Mesenchymal stem cell (in vitro differentiated cells and primary cell): ENCODE measurements around the gene NIT1.

Source experiments
- DNase-seq: peaks from one replicate; pipeline ENCODE4 v3.0.0-alpha.2; 2013
- H2AFZ ChIP-seq: one replicate; pipeline ENCODE4 v1.6.1; 2013; ENCODE audit warnings: low read depth, mild to moderate bottlenecking, control low read depth, inconsistent platforms, low read length, moderate library complexity
- H2AK5ac ChIP-seq: 2 replicates; pipeline ENCODE4 v1.6.1; 2013; ENCODE audit warnings: low read length, moderate library complexity, mild to moderate bottlenecking, inconsistent platforms; ENCODE audit not compliant: severe bottlenecking
- H2BK120ac ChIP-seq: one replicate; pipeline ENCODE4 v1.6.1; 2013; ENCODE audit warnings: low read depth, mild to moderate bottlenecking, inconsistent platforms, low read length, moderate library complexity
- H2BK12ac ChIP-seq, 2 experiments: one replicate each; pipeline ENCODE4 v1.6.1; 2013; ENCODE audit warnings: inconsistent platforms in 2 of 2, low read length in 2 of 2, mild to moderate bottlenecking in 2 of 2, moderate library complexity in 2 of 2, control low read depth in 1 of 2
- H2BK15ac ChIP-seq: one replicate; pipeline ENCODE4 v1.6.1; 2013; ENCODE audit warnings: mild to moderate bottlenecking, low read depth, inconsistent platforms; ENCODE audit not compliant: poor library complexity, severe bottlenecking
- H2BK5ac ChIP-seq: 2 replicates; pipeline ENCODE4 v1.6.1; 2013; ENCODE audit warnings: low read depth, mild to moderate bottlenecking, low read length, control low read depth, inconsistent platforms; ENCODE audit not compliant: poor library complexity, severe bottlenecking
- H3K14ac ChIP-seq, 2 experiments: one replicate each; pipeline ENCODE4 v1.6.1; 2013; ENCODE audit warnings: inconsistent platforms in 2 of 2, low read length in 2 of 2, control low read depth in 1 of 2, mild to moderate bottlenecking in 1 of 2, moderate library complexity in 1 of 2
- H3K18ac ChIP-seq, 2 experiments: one replicate each; pipeline ENCODE4 v1.6.1; 2013; ENCODE audit warnings: inconsistent platforms in 2 of 2, low read length in 2 of 2, control low read depth in 1 of 2, low read depth in 1 of 2, mild to moderate bottlenecking in 1 of 2
- H3K23ac ChIP-seq, 2 experiments: one replicate each; pipeline ENCODE4 v1.6.1; 2013; ENCODE audit warnings: inconsistent platforms in 2 of 2, low read length in 2 of 2, mild to moderate bottlenecking in 2 of 2, moderate library complexity in 2 of 2, control low read depth in 1 of 2
- H3K27ac ChIP-seq: 2 replicates; pipeline ENCODE4 v1.5.1; 2013; ENCODE audit warnings: mild to moderate bottlenecking, moderate library complexity, low read length, control low read depth, inconsistent platforms; ENCODE audit not compliant: poor library complexity, severe bottlenecking
- H3K27me3 ChIP-seq, 2 experiments: 2 replicates each; pipeline versions ENCODE4 v1.6.1 to v1.7.0; 2013; ENCODE audit warnings: low read length in 2 of 2, mild to moderate bottlenecking in 2 of 2, moderate library complexity in 2 of 2, control low read depth in 1 of 2, inconsistent platforms in 1 of 2; ENCODE audit not compliant: control insufficient read depth in 1 of 2, insufficient read depth in 1 of 2
- H3K36me3 ChIP-seq, 2 experiments: 2 replicates each; pipeline versions ENCODE4 v1.6.1 to v1.7.0; 2013; ENCODE audit warnings: low read length in 2 of 2, control low read depth in 1 of 2, inconsistent platforms in 1 of 2, low read depth in 1 of 2, mild to moderate bottlenecking in 1 of 2; ENCODE audit not compliant: insufficient read depth in 2 of 2, control insufficient read depth in 1 of 2
- H3K4ac ChIP-seq, 2 experiments: one replicate each; pipeline ENCODE4 v1.6.1; 2013; ENCODE audit warnings: inconsistent platforms in 2 of 2, low read length in 2 of 2, mild to moderate bottlenecking in 2 of 2, moderate library complexity in 2 of 2, control low read depth in 1 of 2, low read depth in 1 of 2
- H3K4me1 ChIP-seq: 2 replicates; pipeline ENCODE4 v1.6.1; 2013; ENCODE audit warnings: low read depth, low read length, control low read depth; ENCODE audit not compliant: control insufficient read depth, insufficient read depth
- H3K4me2 ChIP-seq: 2 replicates; pipeline ENCODE4 v1.6.1; 2013; ENCODE audit warnings: low read length, mild to moderate bottlenecking, inconsistent platforms; ENCODE audit not compliant: poor library complexity, severe bottlenecking
- H3K4me3 ChIP-seq, 2 experiments: 2 replicates each; pipeline versions ENCODE4 v1.5.1 to v1.7.0; 2013; ENCODE audit warnings: low read length in 2 of 2, mild to moderate bottlenecking in 2 of 2, control low read depth in 1 of 2, low read depth in 1 of 2; ENCODE audit not compliant: insufficient read depth in 1 of 2
- H3K79me1 ChIP-seq: replicated peaks from 2 replicates; pipeline ENCODE4 v1.6.1; 2013; ENCODE audit warnings: mild to moderate bottlenecking, control low read depth, low read length, inconsistent platforms; ENCODE audit not compliant: poor library complexity, severe bottlenecking
- H3K9ac ChIP-seq: 2 replicates; pipeline ENCODE4 v1.7.0; 2013; ENCODE audit warnings: mild to moderate bottlenecking, low read length, moderate library complexity
- H3K9me3 ChIP-seq: 2 replicates; pipeline ENCODE4 v1.7.0; 2013; ENCODE audit warnings: mild to moderate bottlenecking, low read length; ENCODE audit not compliant: control insufficient read depth
- H4K8ac ChIP-seq: one replicate; pipeline ENCODE4 v1.6.1; 2013; ENCODE audit warnings: inconsistent platforms, mild to moderate bottlenecking, low read length, moderate library complexity
- H4K91ac ChIP-seq: one replicate; pipeline ENCODE4 v1.6.1; 2013; ENCODE audit warnings: mild to moderate bottlenecking, low read length, inconsistent platforms
- WGBS: methylation state at CpG from one replicate; pipeline ENCODE4 v1.1.7; 2013; ENCODE audit warnings: mixed read lengths; 5-methylcytosine and 5-hydroxymethylcytosine counted together

Gene NIT1

DNA sequence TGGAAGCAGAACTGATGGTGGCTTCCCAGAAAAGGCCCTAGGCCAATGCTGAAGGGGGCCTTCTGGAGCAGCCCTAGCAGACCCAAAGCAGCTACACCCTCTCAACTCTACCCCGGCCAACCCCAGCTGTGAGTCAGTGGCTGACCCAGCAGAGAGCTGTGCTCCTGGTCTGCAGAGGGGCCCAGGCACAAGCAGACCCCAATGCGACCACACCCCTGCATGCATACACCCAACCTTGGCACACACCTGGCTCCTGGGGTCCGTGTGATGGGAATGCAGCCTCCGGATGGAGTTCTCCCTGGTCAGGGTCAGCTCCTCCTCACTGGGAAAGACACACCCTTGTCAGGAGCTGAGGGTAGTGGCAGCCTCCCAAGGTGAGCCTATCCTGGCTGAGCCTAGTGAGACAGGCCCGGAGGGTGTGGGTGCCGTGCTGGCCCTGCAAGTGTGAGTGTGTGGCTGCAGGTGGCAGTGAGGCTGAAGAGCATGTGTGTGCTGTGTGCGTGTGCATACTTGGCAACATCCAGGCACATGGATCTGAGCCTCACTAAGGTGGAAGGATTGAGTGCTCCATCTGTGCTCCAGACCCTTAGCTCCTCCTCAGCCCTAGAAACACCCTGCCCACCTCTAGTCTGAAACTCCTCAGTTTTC lies 44.3 kb upstream of the NIT1 start:
- peak overlapping the region in 1 of 2 experiments; percentile 11 for H2BK12ac ChIP-seq
- no peak overlapping the region for H2BK15ac ChIP-seq
- peak overlapping the region; percentile 3 for H4K91ac ChIP-seq
- H2BK5ac ChIP-seq = no peak overlapping the region
- no peak overlapping the region for H3K14ac ChIP-seq
- no peak overlapping the region for H3K18ac ChIP-seq
- H3K36me3 ChIP-seq = no peaks in the 10 kb centered on the region
- H3K9ac ChIP-seq = no peak overlapping the region
- H3K23ac ChIP-seq = no peak overlapping the region
- no peaks in the 10 kb centered on the region for H3K4me1 ChIP-seq
- H3K27ac ChIP-seq = no peak overlapping the region
- H2BK120ac ChIP-seq = no peak overlapping the region
- no peak overlapping the region for H2AK5ac ChIP-seq
- peak overlapping the region; percentile 32 for H4K8ac ChIP-seq
- H3K9me3 ChIP-seq = no peaks in the 10 kb centered on the region
- no peak for DNase-seq
- WGBS = 71% methylated on average over 7 of the region's 7 CpGs
- no peaks in the 10 kb centered on the region for H3K79me1 ChIP-seq
- H3K4ac ChIP-seq = no peak overlapping the region
- H2AFZ ChIP-seq = no peak overlapping the region
- H3K4me3 ChIP-seq = no peak overlapping the region
- no peak overlapping the region for H3K4me2 ChIP-seq
- no peaks in the 10 kb centered on the region for H3K27me3 ChIP-seq

DNA sequence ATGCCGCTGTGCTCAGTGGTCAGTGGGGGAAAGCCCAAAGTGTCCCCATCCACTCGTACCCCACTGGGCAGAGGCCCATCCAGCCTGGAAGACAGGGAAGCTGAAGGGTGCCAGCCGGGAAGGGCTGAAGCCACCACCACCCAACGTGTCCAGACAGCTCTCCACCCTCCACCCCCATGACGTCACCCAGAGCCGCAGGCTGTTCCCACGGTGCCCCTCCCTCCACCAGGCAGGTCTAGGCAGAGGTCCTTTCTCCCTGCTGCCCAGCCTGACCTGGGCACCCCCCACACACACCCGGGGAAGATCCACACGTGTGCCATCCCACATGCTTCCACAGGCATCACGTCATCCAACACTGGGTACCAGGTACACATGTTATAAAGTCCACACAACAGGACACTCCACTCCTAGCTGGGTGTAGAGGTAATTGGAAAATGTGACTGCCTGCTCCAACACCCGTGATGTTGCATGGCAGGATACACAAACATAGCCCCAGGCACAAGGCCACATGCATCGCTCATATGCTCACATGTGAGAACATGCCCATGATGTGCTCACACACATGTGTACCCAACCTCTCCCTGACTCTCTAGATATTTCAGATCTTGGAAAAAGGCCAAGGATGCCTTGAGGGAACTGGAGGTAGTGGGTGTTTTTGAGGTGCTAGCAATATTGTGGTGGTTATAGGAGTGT lies 43.1 kb upstream of the NIT1 start:
- H3K4me1 ChIP-seq = no peaks in the 10 kb centered on the region
- H3K4ac ChIP-seq = peak overlapping the region in 1 of 2 experiments; percentile 27
- H2AK5ac ChIP-seq = no peak overlapping the region
- H3K4me3 ChIP-seq = peak overlapping the region in 1 of 2 experiments; percentile 11
- H4K8ac ChIP-seq = no peak overlapping the region
- no peak overlapping the region for H2BK12ac ChIP-seq
- no peaks in the 10 kb centered on the region for H3K36me3 ChIP-seq
- no peak overlapping the region for H3K4me2 ChIP-seq
- no peaks in the 10 kb centered on the region for H3K27me3 ChIP-seq
- peak overlapping the region; percentile 67 for H4K91ac ChIP-seq
- DNase-seq = no peak
- no peaks in the 10 kb centered on the region for H3K9me3 ChIP-seq
- no peaks in the 10 kb centered on the region for H3K79me1 ChIP-seq
- WGBS = 87% methylated on average over 10 of the region's 12 CpGs
- no peak overlapping the region for H3K27ac ChIP-seq
- H3K9ac ChIP-seq = no peak overlapping the region
- no peak overlapping the region for H2BK15ac ChIP-seq
- no peak overlapping the region for H3K18ac ChIP-seq
- peak overlapping the region in 1 of 2 experiments; percentile 41 for H3K14ac ChIP-seq
- H2AFZ ChIP-seq = no peak overlapping the region
- no peak overlapping the region for H3K23ac ChIP-seq
- H2BK120ac ChIP-seq = no peak overlapping the region
- H2BK5ac ChIP-seq = no peak overlapping the region

DNA sequence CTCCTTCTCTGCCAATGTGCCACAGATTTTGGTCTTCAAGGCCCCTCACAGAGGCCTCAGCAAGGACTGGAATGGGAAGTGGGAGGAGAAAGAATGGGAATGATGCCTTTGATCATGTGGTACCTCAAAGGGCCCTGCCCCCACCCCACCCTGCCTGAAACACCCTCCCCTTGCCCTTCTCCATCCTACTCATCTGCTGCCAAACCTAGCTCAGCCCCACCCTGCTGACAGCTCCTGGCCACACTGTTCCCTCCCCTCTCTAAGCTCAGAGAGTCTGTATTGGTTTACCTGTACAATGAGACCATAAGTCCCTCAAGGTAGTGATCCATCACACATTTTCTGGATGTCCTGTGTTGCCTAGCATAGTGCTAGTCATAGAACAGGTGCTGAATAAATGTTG lies 41.5 kb upstream of the NIT1 start:
- no peaks in the 10 kb centered on the region for H3K79me1 ChIP-seq
- H2AFZ ChIP-seq = no peak overlapping the region
- no peak overlapping the region for H2BK15ac ChIP-seq
- H3K18ac ChIP-seq = no peak overlapping the region
- no peaks in the 10 kb centered on the region for H3K27me3 ChIP-seq
- peak overlapping the region in 1 of 2 experiments; percentile 9 for H3K14ac ChIP-seq
- no peaks in the 10 kb centered on the region for H3K9me3 ChIP-seq
- H2BK5ac ChIP-seq = no peak overlapping the region
- DNase-seq = no peak
- H3K4me2 ChIP-seq = no peak overlapping the region
- no peak overlapping the region for H3K27ac ChIP-seq
- H3K4me3 ChIP-seq = no peak overlapping the region
- no peak overlapping the region for H2AK5ac ChIP-seq
- H4K8ac ChIP-seq = no peak overlapping the region
- H3K4ac ChIP-seq = no peak overlapping the region
- H3K23ac ChIP-seq = no peak overlapping the region
- no peak overlapping the region for H4K91ac ChIP-seq
- no peak overlapping the region for H2BK120ac ChIP-seq
- peaks cover under 1% of the 10 kb centered on the region for H3K4me1 ChIP-seq
- no peak overlapping the region for H2BK12ac ChIP-seq
- H3K36me3 ChIP-seq = no peaks in the 10 kb centered on the region
- H3K9ac ChIP-seq = no peak overlapping the region

DNA sequence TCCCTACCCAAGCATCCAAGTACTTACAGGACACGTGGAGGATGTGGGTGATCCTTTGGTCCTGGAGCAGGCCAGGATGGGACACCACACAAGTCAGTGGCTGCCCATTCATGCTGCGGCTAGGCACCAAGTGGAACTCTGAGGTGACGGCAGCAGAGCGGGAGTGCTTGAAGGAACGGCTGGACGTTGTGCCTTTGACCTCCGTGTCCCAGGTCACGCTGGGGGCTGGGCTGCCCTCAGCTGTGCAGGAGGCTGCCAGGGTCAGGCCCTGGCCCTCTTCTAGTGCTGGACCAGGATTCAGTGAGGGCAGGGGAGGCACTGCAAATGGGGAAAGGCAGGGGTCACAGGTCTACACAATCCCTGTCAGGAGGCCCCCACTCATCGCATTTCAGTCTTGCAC lies 40.5 kb upstream of the NIT1 start:
- no peak overlapping the region for H2AK5ac ChIP-seq
- no peak overlapping the region for H3K18ac ChIP-seq
- no peak overlapping the region for H2BK5ac ChIP-seq
- peaks cover 2% of the 10 kb centered on the region for H3K4me1 ChIP-seq
- H3K9me3 ChIP-seq = no peaks in the 10 kb centered on the region
- H3K4me3 ChIP-seq = no peak overlapping the region
- no peak overlapping the region for H2BK15ac ChIP-seq
- peak overlapping the region in 1 of 2 experiments; percentile 84 for H3K4ac ChIP-seq
- H2AFZ ChIP-seq = no peak overlapping the region
- H4K8ac ChIP-seq = peak overlapping the region; percentile 32
- H3K27ac ChIP-seq = no peak overlapping the region
- H3K9ac ChIP-seq = no peak overlapping the region
- no peak overlapping the region for H3K14ac ChIP-seq
- peak overlapping the region; percentile 43 for H4K91ac ChIP-seq
- no peak overlapping the region for H2BK120ac ChIP-seq
- H3K23ac ChIP-seq = no peak overlapping the region
- H3K36me3 ChIP-seq = no peaks in the 10 kb centered on the region
- H2BK12ac ChIP-seq = no peak overlapping the region
- no peaks in the 10 kb centered on the region for H3K79me1 ChIP-seq
- H3K4me2 ChIP-seq = no peak overlapping the region
- H3K27me3 ChIP-seq = no peaks in the 10 kb centered on the region
- 81% methylated on average over 8 of the region's 9 CpGs for WGBS
- no peak for DNase-seq
